Measurements from ENCODE around the gene SPAG8.

SPAG8 gene

DNA sequence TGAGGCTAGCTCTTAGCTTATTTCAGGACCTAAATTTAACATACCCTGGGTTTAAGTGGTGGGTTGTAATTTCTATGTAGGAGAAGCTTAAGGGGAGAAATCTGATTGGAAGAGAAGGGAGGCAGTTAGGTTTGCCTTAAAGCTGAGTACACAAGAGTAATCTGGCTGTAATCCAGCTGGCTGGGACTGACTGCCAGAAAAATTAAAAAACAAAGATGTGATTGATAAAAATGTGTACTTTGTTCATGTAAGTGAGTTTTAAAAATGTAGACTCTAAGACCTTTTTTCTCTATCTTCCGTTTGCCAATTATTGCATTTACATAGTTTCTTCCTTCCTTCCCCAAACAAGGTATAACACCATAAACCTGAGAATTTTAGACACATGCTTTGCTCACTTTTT lies 40.5 kb downstream of the SPAG8 start:
- TF ChIP-seq, protein P1, sequence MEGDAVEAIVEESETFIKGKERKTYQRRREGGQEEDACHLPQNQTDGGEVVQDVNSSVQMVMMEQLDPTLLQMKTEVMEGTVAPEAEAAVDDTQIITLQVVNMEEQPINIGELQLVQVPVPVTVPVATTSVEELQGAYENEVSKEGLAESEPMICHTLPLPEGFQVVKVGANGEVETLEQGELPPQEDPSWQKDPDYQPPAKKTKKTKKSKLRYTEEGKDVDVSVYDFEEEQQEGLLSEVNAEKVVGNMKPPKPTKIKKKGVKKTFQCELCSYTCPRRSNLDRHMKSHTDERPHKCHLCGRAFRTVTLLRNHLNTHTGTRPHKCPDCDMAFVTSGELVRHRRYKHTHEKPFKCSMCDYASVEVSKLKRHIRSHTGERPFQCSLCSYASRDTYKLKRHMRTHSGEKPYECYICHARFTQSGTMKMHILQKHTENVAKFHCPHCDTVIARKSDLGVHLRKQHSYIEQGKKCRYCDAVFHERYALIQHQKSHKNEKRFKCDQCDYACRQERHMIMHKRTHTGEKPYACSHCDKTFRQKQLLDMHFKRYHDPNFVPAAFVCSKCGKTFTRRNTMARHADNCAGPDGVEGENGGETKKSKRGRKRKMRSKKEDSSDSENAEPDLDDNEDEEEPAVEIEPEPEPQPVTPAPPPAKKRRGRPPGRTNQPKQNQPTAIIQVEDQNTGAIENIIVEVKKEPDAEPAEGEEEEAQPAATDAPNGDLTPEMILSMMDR (IDR thresholded peaks at IDR 0.05; ENCODE audit: low read depth, low read length): no peak
- H3K27ac ChIP-seq: no peak overlapping the region
- H3K9me3 ChIP-seq (ENCODE audit: severe bottlenecking): no peaks in the 10 kb centered on the region
- DNase-seq: no peak
- no peaks in the 10 kb centered on the region for H3K27me3 ChIP-seq (ENCODE audit: insufficient read depth, low read depth, severe bottlenecking)
- no peak overlapping the region for H3K4me3 ChIP-seq (ENCODE audit: low read depth, low read length)
- peaks cover 2% of the 10 kb centered on the region; the same call in 1 of the 2 replicates for H3K36me3 ChIP-seq

DNA sequence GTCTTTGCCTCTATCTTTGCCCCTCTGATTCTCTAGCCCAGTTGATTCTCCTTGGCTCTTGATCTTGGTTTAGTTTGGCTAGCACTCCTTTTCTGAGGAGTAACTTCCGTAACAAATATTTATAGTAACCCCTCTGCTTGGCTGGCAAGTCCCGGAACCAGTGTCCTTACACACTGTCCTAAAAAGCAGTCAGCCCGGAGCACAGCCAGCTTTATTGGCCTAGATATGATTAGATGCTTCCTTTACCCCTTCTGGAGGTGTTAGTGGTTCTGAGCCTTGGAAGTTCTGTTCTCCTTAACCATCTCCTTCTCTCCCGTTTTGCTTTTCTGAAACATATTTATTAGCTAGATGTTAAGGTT lies 41.0 kb downstream of the SPAG8 start:
- peak overlapping the region; percentile 35; the same call in 1 of the 2 replicates for H3K27ac ChIP-seq
- H3K9me3 ChIP-seq (ENCODE audit: severe bottlenecking): no peaks in the 10 kb centered on the region
- H3K36me3 ChIP-seq: peaks cover 2% of the 10 kb centered on the region; the same call in 1 of the 2 replicates
- no peak overlapping the region for H3K4me3 ChIP-seq (ENCODE audit: low read depth, low read length)
- no peaks in the 10 kb centered on the region for H3K27me3 ChIP-seq (ENCODE audit: insufficient read depth, low read depth, severe bottlenecking)
- TF ChIP-seq, protein P1 (IDR thresholded peaks at IDR 0.05; ENCODE audit: low read depth, low read length): no peak
- DNase-seq: no peak

DNA sequence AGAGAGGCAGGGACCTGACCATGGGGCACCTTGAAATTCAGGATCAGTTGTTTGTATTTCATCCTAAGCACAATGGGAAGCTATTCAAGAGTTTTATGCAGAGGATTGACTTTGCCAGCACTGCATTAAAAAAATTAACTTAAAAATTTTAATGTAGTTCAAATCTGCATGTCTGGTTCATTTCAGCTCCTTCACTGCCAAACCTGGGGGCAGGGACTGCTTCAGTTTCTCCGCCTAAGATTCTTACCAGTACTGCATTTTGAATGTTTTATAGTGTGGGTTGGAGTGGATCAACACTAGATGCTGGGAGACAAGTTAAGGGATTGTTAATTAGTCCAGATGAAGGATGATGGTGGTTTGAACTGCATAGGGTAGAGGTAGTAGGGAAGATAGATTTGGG lies 42.3 kb downstream of the SPAG8 start:
- TF ChIP-seq, protein P1 (IDR thresholded peaks at IDR 0.05; ENCODE audit: low read depth, low read length): no peak
- no peak for DNase-seq
- Histone ChIP-seq H3K27ac (no peak overlapping the region), H3K27me3 (ENCODE audit: insufficient read depth, low read depth, severe bottlenecking) (no peaks in the 10 kb centered on the region), H3K4me3 (ENCODE audit: low read depth, low read length) (no peak overlapping the region), H3K9me3 (ENCODE audit: severe bottlenecking) (no peaks in the 10 kb centered on the region), H3K36me3 (peaks cover 2% of the 10 kb centered on the region; the same call in 1 of the 2 replicates)

DNA sequence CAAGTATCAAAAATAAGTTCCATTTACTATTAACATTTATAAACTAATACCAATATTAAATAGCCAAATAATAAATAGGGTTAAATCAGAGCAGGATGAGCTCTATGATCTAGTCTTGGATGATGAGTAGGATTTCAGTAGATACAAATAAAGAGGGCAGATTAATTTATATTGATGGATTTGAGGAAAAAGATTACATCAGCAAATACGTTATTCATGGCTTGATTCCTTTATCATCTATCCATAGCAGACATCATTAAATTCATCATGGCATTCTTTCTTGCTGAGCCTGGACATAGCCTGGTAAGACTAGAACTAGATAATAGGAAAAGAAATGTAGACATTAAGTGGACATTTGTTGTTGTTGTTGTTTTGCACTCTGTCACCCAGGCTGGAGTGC lies 44.6 kb downstream of the SPAG8 start:
- TF ChIP-seq, protein P1 (IDR thresholded peaks at IDR 0.05; ENCODE audit: low read depth, low read length): no peak
- H3K27me3 ChIP-seq (ENCODE audit: insufficient read depth, low read depth, severe bottlenecking): no peaks in the 10 kb centered on the region
- no peak overlapping the region for H3K4me3 ChIP-seq (ENCODE audit: low read depth, low read length)
- no peaks in the 10 kb centered on the region for H3K9me3 ChIP-seq (ENCODE audit: severe bottlenecking)
- no peak overlapping the region for H3K27ac ChIP-seq
- H3K36me3 ChIP-seq: no peaks in the 10 kb centered on the region; the same call in 1 of the 2 replicates
- no peak for DNase-seq

DNA sequence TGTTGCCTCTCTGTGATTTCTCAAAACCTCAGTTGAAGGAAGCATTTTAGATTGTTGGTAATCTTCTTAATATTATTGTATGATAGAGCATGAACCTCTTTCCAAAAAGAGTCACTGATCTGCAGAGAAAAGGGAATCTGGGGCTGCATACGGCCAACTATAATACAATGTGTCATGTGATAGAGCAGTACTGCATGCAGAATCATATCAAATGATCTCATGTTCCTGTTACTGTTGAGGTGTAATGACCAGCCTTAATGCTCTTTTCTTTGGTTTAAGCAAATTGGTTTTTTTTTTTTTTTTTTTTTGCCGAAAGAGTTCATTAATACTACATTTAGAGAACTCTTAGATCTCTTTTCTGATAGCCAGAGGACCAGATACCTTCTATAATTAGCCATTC lies 45.1 kb downstream of the SPAG8 start:
- no peaks in the 10 kb centered on the region for H3K27me3 ChIP-seq (ENCODE audit: insufficient read depth, low read depth, severe bottlenecking)
- no peak overlapping the region for H3K4me3 ChIP-seq (ENCODE audit: low read depth, low read length)
- no peaks in the 10 kb centered on the region for H3K9me3 ChIP-seq (ENCODE audit: severe bottlenecking)
- TF ChIP-seq, protein P1 (IDR thresholded peaks at IDR 0.05; ENCODE audit: low read depth, low read length): no peak
- H3K36me3 ChIP-seq: no peaks in the 10 kb centered on the region; the same call in 1 of the 2 replicates
- H3K27ac ChIP-seq: no peak overlapping the region
- no peak for DNase-seq

DNA sequence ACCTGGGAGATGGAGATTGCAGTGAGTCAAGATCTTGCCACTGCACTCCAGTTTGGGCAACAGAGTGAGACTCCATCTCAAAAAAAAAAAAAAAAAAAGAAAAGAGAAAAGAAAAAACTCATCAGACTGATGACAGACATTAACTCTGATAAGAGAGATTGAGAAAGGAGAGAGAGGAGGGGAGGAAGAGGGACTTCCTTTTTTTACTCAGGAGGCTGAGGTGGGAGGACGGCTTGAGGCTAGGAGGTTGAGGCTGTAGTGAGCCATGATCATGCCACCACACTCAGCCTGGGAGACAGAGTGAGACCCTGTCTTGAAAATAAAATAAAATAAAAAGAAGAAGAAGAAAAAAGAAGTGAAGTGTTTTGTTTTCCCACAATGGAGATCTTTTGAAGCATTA lies 48.3 kb downstream of the SPAG8 start:
- TF ChIP-seq, protein P1 (IDR thresholded peaks at IDR 0.05; ENCODE audit: low read depth, low read length): no peak
- DNase-seq: no peak
- no peaks in the 10 kb centered on the region for H3K27me3 ChIP-seq (ENCODE audit: insufficient read depth, low read depth, severe bottlenecking)
- no peaks in the 10 kb centered on the region for H3K9me3 ChIP-seq (ENCODE audit: severe bottlenecking)
- H3K4me3 ChIP-seq (ENCODE audit: low read depth, low read length): no peak overlapping the region
- H3K36me3 ChIP-seq: peaks cover 5% of the 10 kb centered on the region
- H3K27ac ChIP-seq: no peak overlapping the region

Data from WERI-Rb-1 (cell line).